ENCODE data around the gene SMYD5. TPM values are rescaled to one million over a fixed set of nuclear protein-coding genes. Genes with fewer than 3 reads are reported as not detected.
"Not testable (repeated sequence)": the region's sequence is repeated elsewhere in the genome, so short reads cannot be mapped to it uniquely, and the experiment has no call there.

SMYD5 gene
- total RNA-seq, 1 experiment from 2014 or later: 54.5 TPM

GRCh38 chr2:73187549-73187948 is 26.5 kb upstream of the SMYD5 start:
- Histone ChIP-seq H3K4me1 (ENCODE audit: insufficient read depth, low read length, poor library complexity, severe bottlenecking) (no peaks in the 10 kb centered on the region), H3K27me3 (replicated peaks; ENCODE audit: insufficient read depth, low read depth, low read length, poor library complexity) (no peaks in the 10 kb centered on the region), H3K36me3 (ENCODE audit: insufficient read depth, low read length, poor library complexity, severe bottlenecking) (no peaks in the 10 kb centered on the region), H3K27ac (ENCODE audit: low read depth, low read length, poor library complexity, severe bottlenecking) (no peak overlapping the region), H3K4me3 (ENCODE audit: low read depth, low read length, poor library complexity, severe bottlenecking) (no peak overlapping the region), H3K9me3 (ENCODE audit: low read depth, low read length, poor library complexity, severe bottlenecking) (no peaks in the 10 kb centered on the region)
- ChIA-PET POLR2A (ENCODE audit: low non-redundant PET) (no interaction called here), CTCF (interaction anchor here (1.4 kb wide), 1 partner anchor 10 kb away, joined by 4 read pairs; no protein-coding TSS in a partner anchor)
- intact Hi-C loops (cut with micrococcal nuclease; ENCODE audit: unreplicated experiment): no loop called here
- DNase-seq (ENCODE audit: low spot score): no peak
- BruUV-seq (replicated peaks): no TSS peak
- no peak for TF ChIP-seq EZH2 (IDR thresholded peaks at IDR 0.05; ENCODE audit: borderline replicate concordance, low read depth, low read length, poor library complexity, severe bottlenecking)

- no peak for DNase-seq (ENCODE audit: low spot score)
- BruUV-seq (replicated peaks): no TSS peak
- Histone ChIP-seq H3K27ac (ENCODE audit: low read depth, low read length, poor library complexity, severe bottlenecking) (no peak overlapping the region), H3K9me3 (ENCODE audit: low read depth, low read length, poor library complexity, severe bottlenecking) (peaks cover 6% of the 10 kb centered on the region), H3K4me3 (ENCODE audit: low read depth, low read length, poor library complexity, severe bottlenecking) (no peak overlapping the region), H3K4me1 (ENCODE audit: insufficient read depth, low read length, poor library complexity, severe bottlenecking) (no peaks in the 10 kb centered on the region), H3K36me3 (ENCODE audit: insufficient read depth, low read length, poor library complexity, severe bottlenecking) (no peaks in the 10 kb centered on the region), H3K27me3 (replicated peaks; ENCODE audit: insufficient read depth, low read depth, low read length, poor library complexity) (peaks cover 15% of the 10 kb centered on the region)
- ChIA-PET POLR2A (ENCODE audit: low non-redundant PET) (no interaction called here), CTCF (no interaction called here)
- intact Hi-C loops (cut with micrococcal nuclease; ENCODE audit: unreplicated experiment): no loop called here
- TF ChIP-seq EZH2 (IDR thresholded peaks at IDR 0.05; ENCODE audit: borderline replicate concordance, low read depth, low read length, poor library complexity, severe bottlenecking) (no peak), CTCF (conservative IDR thresholded peaks at IDR 0.05; ENCODE audit: low read depth, low read length) (no peak)
Observed at GRCh38 chr2:73197579-73197978, 16.5 kb upstream of the SMYD5 start.

- H3K36me3 ChIP-seq (ENCODE audit: insufficient read depth, low read length, poor library complexity, severe bottlenecking); POLR2A ChIA-PET (ENCODE audit: low non-redundant PET); H3K4me3 ChIP-seq (ENCODE audit: low read depth, low read length, poor library complexity, severe bottlenecking); intact Hi-C loops (cut with micrococcal nuclease; ENCODE audit: unreplicated experiment); DNase-seq (ENCODE audit: low spot score); H3K9me3 ChIP-seq (ENCODE audit: low read depth, low read length, poor library complexity, severe bottlenecking); H3K27ac ChIP-seq (ENCODE audit: low read depth, low read length, poor library complexity, severe bottlenecking); BruUV-seq (replicated peaks); H3K4me1 ChIP-seq (ENCODE audit: insufficient read depth, low read length, poor library complexity, severe bottlenecking): not testable (repeated sequence)
- H3K27me3 ChIP-seq (replicated peaks; ENCODE audit: insufficient read depth, low read depth, low read length, poor library complexity): peaks cover 34% of the 10 kb centered on the region
- CTCF ChIA-PET: interaction anchor here (1.6 kb wide), 1 partner anchor 12 kb away, joined by 3 read pairs; no protein-coding TSS in a partner anchor
Observed at GRCh38 chr2:73200281-73200680, 13.8 kb upstream of the SMYD5 start.

GRCh38 chr2:73202156-73203054 is 11.6 kb upstream of the SMYD5 start, which contains the start of gene NOTO:
Gene NOTO, plus strand, starts transcription at chr2:73202574. Its CDS starts 93 bp downstream, at chr2:73202667.
- intact Hi-C loops (cut with micrococcal nuclease; ENCODE audit: unreplicated experiment): no loop called here
- H3K27me3 ChIP-seq (replicated peaks; ENCODE audit: insufficient read depth, low read depth, low read length, poor library complexity): peaks cover 34% of the 10 kb centered on the region
- no peaks in the 10 kb centered on the region for H3K4me1 ChIP-seq (ENCODE audit: insufficient read depth, low read length, poor library complexity, severe bottlenecking)
- no peak for TF ChIP-seq CTCF (conservative IDR thresholded peaks at IDR 0.05; ENCODE audit: low read depth, low read length)
- peak; percentile 91 for TF ChIP-seq EZH2 (IDR thresholded peaks at IDR 0.05; ENCODE audit: borderline replicate concordance, low read depth, low read length, poor library complexity, severe bottlenecking)
- BruUV-seq (replicated peaks): no TSS peak
- peak within 1 kb of the TSS; percentile 37 for H3K4me3 ChIP-seq (ENCODE audit: low read depth, low read length, poor library complexity, severe bottlenecking)
- ChIA-PET CTCF (no interaction called here), POLR2A (ENCODE audit: low non-redundant PET) (interaction anchor here (0.6 kb wide), 1 partner anchor 236 kb away, joined by 3 read pairs; no protein-coding TSS in a partner anchor)
- no peak within 1 kb of the TSS for H3K27ac ChIP-seq (ENCODE audit: low read depth, low read length, poor library complexity, severe bottlenecking)
- DNase-seq (ENCODE audit: low spot score): no peak
- H3K9me3 ChIP-seq (ENCODE audit: low read depth, low read length, poor library complexity, severe bottlenecking): peaks cover 6% of the 10 kb centered on the region
- H3K36me3 ChIP-seq (ENCODE audit: insufficient read depth, low read length, poor library complexity, severe bottlenecking): no peaks in the 10 kb centered on the region

Data from A673 (cell line).